ENCODE data around the gene PRR22. TPM values are rescaled to one million over a fixed set of nuclear protein-coding genes. Genes with fewer than 3 reads are reported as not detected.
A peak's percentile ranks its signal among the peaks of the same experiment; 100 is the strongest.

Gene PRR22
- total RNA-seq, 2 donors from 2014 or later = 2.3 TPM

DNA sequence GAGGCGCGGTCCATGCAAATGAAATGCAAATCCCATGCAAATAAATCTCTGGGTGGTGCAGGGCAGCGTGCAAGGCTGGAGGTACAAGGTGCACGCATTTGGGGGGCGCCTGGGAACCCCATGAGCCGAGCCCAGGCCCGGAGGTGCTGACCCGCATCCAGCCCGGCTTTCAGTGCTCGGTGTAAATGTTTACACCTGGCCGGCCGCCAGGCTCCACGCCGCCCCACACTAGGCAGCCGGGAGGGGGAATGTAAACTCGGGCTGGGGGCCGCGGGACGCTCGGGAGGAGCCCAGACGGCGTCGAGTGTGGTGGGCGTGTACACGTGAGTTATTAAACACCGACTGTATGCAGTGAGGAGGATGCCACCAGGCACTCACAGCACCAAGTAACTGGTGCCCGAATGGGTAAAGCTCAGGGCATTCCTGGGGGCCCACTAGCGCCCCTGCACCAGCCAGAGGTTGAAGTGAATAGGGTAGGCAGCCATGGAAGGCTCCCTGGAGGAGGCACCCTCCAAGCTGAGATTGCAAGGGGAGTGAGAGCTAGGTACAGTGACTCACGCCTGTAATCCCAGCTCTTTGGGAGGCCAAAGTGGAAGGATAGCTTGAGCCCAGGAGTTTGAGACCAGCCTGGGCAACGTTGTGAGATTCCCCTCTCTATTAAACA, 37.8 kb upstream of the PRR22 start:
- H3K36me3 ChIP-seq (replicated peaks in 1 of 2; ENCODE audit: insufficient read depth in 1 of 2, low read depth in 2 of 2) = no peaks in the 10 kb centered on the region
- H3K27ac ChIP-seq = no peak overlapping the region
- H3K9me3 ChIP-seq = no peaks in the 10 kb centered on the region
- H3K4me1 ChIP-seq = peaks cover 31% of the 10 kb centered on the region
- 20 to 36% methylated on average over 18 to 30 of the region's 30 CpGs for WGBS, 2 donors
- H3K4me3 ChIP-seq = no peak overlapping the region
- DNase-seq (peak in 3 of 4 donors; percentile 38 to 64 (median 53)), ATAC-seq (no peak)
- TF ChIP-seq POLR2A (IDR thresholded peaks at IDR 0.05) = no peak
- TF ChIP-seq, protein P1, sequence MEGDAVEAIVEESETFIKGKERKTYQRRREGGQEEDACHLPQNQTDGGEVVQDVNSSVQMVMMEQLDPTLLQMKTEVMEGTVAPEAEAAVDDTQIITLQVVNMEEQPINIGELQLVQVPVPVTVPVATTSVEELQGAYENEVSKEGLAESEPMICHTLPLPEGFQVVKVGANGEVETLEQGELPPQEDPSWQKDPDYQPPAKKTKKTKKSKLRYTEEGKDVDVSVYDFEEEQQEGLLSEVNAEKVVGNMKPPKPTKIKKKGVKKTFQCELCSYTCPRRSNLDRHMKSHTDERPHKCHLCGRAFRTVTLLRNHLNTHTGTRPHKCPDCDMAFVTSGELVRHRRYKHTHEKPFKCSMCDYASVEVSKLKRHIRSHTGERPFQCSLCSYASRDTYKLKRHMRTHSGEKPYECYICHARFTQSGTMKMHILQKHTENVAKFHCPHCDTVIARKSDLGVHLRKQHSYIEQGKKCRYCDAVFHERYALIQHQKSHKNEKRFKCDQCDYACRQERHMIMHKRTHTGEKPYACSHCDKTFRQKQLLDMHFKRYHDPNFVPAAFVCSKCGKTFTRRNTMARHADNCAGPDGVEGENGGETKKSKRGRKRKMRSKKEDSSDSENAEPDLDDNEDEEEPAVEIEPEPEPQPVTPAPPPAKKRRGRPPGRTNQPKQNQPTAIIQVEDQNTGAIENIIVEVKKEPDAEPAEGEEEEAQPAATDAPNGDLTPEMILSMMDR (IDR thresholded peaks at IDR 0.05) = no peak
- intact Hi-C loops (cut with DNase I) = no loop called here
- H3K27me3 ChIP-seq = no peaks in the 10 kb centered on the region

- ATAC-seq (no peak), DNase-seq (no peak)
- no peak overlapping the region for H3K27ac ChIP-seq
- H3K27me3 ChIP-seq = no peaks in the 10 kb centered on the region
- TF ChIP-seq, protein P1 (IDR thresholded peaks at IDR 0.05) = no peak
- TF ChIP-seq POLR2A (IDR thresholded peaks at IDR 0.05) = no peak
- peaks cover 25% of the 10 kb centered on the region for H3K4me1 ChIP-seq
- intact Hi-C loops (cut with DNase I) = no loop called here
- no peak overlapping the region for H3K4me3 ChIP-seq
- WGBS, 2 donors = 35 to 50% methylated on average over 8 of the region's 8 CpGs
- no peaks in the 10 kb centered on the region for H3K36me3 ChIP-seq (replicated peaks in 1 of 2; ENCODE audit: insufficient read depth in 1 of 2, low read depth in 2 of 2)
- no peaks in the 10 kb centered on the region for H3K9me3 ChIP-seq
Measured at GRCh38 chr19:5821521-5822180, 37.1 kb upstream of the PRR22 start.

DNA sequence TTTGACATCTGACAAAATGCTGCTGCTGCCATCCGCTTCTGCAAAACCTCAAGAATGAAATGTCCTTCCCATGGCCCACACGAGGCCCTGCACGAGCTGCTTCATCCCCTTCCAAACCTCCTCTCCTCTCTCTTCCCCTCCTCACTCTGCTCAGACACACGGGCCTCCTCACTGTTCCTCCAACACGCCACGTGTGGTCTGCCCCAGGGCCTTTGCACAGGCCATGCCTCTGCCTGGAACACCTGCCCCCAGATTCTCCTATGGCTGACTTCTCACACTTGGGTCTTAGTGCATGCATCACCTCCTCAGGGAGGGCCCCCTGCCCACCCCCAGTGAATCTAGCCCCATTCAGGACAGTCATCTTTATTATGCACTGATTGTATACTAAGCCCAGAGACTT, 36.2 kb upstream of the PRR22 start:
- DNase-seq (no peak), ATAC-seq (no peak)
- no peaks in the 10 kb centered on the region for H3K27me3 ChIP-seq
- no peak for TF ChIP-seq POLR2A (IDR thresholded peaks at IDR 0.05)
- TF ChIP-seq, protein P1 (IDR thresholded peaks at IDR 0.05) = no peak
- no peak overlapping the region for H3K27ac ChIP-seq
- intact Hi-C loops (cut with DNase I) = no loop called here
- 75 to 92% methylated on average over 6 of the region's 6 CpGs for WGBS, 2 donors
- no peak overlapping the region for H3K4me3 ChIP-seq
- H3K4me1 ChIP-seq = peaks cover 17% of the 10 kb centered on the region
- H3K36me3 ChIP-seq (replicated peaks in 1 of 2; ENCODE audit: insufficient read depth in 1 of 2, low read depth in 2 of 2) = no peaks in the 10 kb centered on the region
- H3K9me3 ChIP-seq = no peaks in the 10 kb centered on the region

GRCh38 chr19:5818594-5818993, 34.0 kb upstream of the PRR22 start:
- DNase-seq (peak in 3 of 4 donors; percentile 40 to 53 (median 48)), ATAC-seq (peak; percentile 56)
- Histone ChIP-seq H3K27me3 (no peaks in the 10 kb centered on the region), H3K36me3 (replicated peaks in 1 of 2; ENCODE audit: insufficient read depth in 1 of 2, low read depth in 2 of 2) (no peaks in the 10 kb centered on the region), H3K4me1 (peaks cover 17% of the 10 kb centered on the region), H3K4me3 (no peak overlapping the region), H3K27ac (peak overlapping the region in 3 of 4 donors; percentile 20 to 45 (median 41)), H3K9me3 (no peaks in the 10 kb centered on the region)
- intact Hi-C loops (cut with DNase I) = no loop called here
- no peak for TF ChIP-seq POLR2A (IDR thresholded peaks at IDR 0.05)
- TF ChIP-seq, protein P1 (IDR thresholded peaks at IDR 0.05) = no peak
- WGBS, 2 donors = 40 to 100% methylated on average over 1 to 10 of the region's 10 CpGs
